ENCODE results near the gene GARNL3.
A peak's percentile ranks its signal among the peaks of the same experiment; 100 is the strongest.

The GARNL3 gene

DNA sequence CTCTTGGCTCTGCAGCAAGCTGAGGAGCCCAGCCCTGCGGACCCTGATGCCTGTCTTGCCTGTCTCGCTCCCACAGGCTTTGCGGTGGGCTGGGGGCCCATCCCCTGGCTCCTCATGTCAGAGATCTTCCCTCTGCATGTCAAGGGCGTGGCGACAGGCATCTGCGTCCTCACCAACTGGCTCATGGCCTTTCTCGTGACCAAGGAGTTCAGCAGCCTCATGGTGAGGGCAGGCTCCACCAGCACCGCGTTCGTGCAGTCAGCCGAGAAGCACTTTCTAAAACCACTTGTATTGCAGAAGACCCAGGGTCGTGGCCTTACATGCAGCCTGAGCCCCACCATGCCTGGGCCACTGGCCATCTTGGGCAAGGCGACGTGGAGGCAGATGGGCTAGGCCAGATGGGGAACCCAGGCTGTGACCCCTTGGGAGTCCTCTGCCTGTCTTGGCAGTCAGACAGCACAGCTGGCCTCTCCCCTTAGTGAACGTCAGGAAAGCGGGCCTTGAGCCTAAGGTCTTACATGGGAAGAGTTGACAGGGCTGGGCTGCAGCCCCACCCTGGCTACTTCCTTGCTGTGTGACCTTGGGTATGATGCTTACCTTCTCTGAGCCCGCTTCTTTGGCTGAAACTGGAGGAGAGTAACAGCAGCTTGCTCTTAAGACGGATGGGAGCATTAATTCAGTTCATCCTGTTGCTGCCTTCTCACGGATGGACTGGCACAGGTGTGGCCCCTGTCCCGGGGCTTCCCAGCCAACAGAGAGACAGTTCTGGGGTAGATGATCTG is 141.0 kb downstream of the GARNL3 start:
- DNase-seq (ENCODE audit: low read depth in 2 of 2), result no peak

DNA sequence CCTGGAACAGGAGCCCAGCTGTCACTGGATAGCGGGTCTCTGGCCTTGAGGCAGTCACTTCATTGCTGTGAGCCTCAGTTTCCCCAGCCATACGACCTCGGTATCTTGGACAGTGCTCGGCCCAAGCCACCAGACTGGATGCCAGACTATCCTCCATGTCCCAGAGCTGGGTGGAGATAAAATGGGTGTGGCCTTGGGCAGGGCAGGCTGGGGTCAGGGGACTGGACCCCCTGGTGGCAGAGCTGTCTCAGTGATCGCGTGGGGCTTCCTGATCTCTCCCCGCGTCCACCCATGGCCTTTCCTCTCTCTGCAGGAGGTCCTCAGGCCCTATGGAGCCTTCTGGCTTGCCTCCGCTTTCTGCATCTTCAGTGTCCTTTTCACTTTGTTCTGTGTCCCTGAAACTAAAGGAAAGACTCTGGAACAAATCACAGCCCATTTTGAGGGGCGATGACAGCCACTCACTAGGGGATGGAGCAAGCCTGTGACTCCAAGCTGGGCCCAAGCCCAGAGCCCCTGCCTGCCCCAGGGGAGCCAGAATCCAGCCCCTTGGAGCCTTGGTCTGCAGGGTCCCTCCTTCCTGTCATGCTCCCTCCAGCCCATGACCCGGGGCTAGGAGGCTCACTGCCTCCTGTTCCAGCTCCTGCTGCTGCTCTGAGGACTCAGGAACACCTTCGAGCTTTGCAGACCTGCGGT is 142.4 kb downstream of the GARNL3 start:
- DNase-seq (ENCODE audit: low read depth in 2 of 2), result no peak

DNA sequence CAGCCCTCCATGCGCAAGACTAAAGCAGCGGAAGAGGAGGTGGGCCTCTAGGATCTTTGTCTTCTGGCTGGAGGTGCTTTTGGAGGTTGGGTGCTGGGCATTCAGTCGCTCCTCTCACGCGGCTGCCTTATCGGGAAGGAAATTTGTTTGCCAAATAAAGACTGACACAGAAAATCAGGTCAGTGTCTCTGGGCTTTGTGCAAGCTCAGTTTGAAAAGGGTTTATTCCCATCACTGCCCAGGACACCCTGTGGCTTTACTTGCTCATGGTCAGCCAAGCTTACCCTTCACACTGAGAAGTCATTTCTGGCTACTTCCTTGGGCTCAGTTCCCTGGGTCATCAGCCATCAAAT is 142.9 kb downstream of the GARNL3 start:
- no peak for DNase-seq (ENCODE audit: low read depth in 2 of 2)

DNA sequence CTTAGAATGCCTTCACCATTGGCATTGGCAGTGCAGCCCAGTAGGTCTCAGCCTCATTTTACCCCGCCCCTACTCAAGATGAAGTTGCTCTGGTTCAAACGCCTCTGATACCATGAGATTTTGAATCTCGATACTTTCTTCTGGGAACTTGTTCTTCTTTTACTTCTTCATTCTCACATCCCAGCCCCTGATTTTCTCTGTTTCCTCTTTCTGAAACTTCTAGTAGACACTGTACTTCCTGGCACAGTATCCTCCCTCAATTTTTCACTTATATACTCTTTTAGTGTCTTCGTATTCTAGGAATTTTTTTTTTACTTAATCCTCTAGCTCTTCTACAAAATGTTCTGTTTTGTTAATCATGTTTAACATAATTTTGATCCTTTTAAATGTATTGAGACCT is 146.5 kb downstream of the GARNL3 start:
- DNase-seq (ENCODE audit: low read depth in 2 of 2), result no peak

DNA sequence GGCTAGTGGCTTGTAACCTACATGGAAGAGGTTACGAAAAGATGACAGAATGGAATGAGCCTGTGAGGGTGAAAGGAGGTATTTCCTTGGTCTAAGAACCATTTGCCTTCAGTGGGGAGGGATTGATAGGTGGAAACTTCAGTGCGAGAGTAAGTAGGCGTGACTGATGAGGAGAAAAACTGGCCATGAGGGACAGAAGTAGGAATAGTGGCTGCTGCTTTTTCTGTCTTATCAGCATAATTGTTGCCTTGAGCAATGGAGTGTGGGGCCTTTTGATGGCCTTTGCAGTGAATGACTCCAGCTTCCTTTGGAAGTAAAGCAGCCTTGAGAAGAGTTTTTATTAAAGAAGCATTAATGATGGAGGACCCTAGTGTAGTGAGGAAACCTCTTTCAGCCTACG is 150.6 kb downstream of the GARNL3 start:
- no peak for DNase-seq (ENCODE audit: low read depth in 2 of 2)

DNA sequence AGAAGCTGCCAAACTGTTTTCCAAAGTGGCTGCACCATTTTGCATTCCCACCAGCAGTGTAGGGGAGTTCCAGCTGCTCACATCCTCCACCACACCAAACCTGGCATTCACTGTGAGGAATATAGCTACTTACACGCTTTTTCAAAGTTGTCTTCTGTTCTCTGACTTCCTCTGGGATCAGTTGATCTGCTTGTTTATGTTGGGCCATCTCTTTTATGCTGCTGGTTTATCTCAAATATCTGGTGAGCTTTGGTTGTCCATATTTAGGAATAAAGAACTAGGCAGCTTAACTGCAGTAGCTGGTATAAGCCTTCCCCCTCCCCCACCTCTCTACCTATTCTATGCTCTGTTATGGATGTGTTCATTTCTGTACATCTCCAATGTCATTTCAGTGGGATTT is 151.1 kb downstream of the GARNL3 start:
- DNase-seq (ENCODE audit: low read depth in 2 of 2), result no peak

DNA sequence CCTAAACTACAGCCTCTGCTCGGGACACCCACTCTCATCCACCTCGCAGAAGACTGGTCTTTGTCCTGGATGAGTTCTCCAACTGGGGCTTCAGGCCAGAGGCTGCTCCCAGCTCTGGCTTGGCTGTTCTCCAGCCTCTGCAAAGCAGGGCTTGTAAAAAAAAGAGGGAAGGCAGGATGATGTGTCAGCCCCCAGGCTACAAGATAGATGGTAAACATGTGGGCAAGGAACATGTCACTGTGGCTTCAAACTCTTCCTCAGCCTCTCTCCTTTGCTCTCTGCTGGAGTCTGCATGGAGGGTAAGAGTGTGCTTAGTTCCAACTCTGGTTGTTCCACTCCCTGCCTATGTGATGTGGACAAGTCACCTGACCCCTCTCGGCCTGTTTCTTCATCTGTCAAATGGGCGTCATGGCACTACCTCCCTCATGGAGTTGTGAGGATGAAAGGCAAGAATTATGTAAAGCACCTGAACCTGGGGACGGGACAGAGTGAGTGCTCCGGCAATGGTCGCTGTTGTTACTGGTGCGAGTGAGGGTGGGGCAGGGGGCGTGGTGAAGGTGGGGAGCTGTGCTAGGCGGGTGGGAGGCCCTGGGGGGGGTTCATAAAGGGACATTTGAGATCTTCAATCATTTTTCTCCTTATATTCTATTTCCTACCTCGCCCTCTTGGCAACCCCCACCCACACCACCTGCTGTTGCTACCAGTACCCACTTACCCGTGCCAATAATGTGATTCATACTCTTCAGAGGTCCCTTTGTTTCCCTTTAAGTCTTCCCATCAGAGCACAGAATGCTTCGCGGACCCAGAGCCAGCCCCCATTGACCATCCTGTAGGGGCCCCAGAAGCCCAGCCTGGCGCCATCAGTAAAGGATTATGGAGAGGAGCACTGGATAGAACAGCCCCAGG is 152.8 kb downstream of the GARNL3 start:
- DNase-seq (ENCODE audit: low read depth in 2 of 2), result no peak

DNA sequence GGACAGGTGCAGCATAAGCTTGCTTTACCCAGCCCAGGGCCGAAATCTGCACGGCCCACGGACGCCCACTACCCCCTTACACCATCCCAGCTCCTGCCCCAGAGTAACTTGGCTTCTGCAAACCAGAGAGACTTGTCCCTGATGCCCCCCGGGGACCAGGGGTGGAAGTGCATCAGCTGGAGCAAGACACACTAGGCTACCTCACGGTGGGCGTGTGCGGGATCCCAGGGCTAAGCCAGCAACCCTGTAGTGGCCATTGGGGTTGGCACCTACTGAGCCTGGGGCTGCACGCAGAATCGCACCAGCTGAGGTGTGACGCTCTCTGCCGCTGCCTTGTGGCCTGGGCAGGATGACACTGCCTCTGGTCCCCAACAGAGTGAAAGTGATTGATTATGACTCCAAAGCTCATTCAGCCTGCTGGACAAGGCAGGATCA is 153.5 kb downstream of the GARNL3 start:
- no peak for DNase-seq (ENCODE audit: low read depth in 2 of 2)

DNA sequence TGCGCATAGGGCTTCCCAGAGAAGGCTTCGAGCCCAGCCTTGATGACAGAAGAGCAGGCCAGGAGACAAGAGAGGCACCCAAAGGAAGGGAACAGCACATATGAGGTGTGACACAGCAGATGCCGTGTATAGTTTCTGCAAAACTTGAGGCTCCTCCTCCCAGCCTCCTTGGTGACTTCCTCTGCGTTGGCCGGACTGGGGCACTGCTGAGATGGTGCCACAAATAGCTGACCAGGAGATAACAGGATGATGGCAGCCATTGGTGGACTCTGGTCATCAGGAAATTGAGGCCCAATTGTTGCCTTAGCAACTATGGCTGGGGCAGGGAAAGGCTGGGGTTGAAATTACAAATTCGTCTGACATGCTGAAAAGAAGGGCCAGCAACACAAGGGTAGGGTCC is 154.8 kb downstream of the GARNL3 start:
- no peak for DNase-seq (ENCODE audit: low read depth in 2 of 2)

DNA sequence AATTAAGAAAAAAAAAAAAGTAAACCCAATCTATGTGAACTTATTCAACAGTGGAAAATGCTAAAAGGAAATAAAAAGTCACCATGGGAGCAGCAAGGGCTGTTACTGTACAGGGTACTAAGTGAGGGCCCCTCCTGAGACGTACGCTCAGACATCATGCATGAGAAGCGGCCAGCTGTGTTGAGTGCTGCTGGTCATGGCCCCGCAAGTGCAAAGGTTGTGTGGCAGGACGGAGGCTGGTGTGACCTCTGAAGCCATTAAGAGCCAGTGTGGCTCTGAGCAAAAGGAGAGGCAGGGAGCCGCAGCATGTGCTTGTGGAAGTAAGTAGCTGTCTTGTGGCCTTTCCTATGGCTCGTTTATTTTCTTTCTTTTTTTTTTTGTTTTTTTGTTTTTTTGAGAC is 156.5 kb downstream of the GARNL3 start:
- no peak for DNase-seq (ENCODE audit: low read depth in 2 of 2)

DNA sequence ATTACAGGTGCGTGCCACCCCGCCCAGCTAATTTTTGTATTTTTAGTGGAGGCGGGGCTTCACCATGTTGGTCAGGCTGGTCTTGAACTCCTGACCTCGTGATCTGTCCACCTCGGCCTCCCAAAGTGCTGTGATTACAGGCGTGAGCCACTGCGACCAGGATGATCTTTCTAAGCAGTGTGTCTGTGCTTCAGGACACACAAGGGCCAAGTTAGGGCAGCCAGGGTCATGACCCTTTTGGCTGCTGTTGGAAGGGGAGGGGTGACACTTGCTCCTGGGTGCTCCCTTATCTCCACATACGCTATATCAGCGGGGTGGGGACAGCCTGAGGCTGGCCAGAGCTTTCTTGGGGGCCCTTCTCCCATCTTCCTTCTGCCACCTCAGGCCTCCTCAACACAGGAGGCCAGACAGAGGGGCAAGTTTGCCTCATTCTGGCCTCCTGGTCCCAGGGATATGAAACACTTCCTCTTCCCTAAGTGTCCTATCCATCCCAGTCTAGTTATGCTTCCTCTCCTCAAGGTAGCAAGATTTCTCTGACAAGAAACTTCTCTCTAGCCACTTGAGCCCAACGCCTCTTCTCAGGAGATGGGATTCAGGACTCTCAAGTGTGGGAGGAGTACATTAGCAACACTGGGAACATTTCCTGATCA is 157.7 kb downstream of the GARNL3 start:
- no peak for DNase-seq (ENCODE audit: low read depth in 2 of 2)

DNA sequence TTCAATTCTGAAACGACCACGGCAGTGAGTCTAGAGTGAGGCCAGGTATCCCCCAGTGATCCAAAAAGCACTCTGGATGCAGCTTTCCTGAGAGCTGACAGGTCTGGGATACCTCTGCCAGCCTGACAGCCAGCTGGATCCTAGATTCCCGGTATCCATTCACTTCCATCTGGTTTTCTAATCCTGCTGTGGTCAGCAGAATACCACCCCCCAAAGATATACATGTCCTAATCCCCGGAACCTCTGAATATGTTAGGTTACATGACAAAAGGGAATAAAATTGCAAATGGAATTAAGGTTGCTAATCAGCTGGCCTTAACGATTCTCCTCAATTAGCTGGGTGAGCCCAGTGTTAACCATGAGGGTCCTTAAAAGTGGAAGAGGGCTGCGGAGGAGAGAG is 158.2 kb downstream of the GARNL3 start:
- no peak for DNase-seq (ENCODE audit: low read depth in 2 of 2)

DNA sequence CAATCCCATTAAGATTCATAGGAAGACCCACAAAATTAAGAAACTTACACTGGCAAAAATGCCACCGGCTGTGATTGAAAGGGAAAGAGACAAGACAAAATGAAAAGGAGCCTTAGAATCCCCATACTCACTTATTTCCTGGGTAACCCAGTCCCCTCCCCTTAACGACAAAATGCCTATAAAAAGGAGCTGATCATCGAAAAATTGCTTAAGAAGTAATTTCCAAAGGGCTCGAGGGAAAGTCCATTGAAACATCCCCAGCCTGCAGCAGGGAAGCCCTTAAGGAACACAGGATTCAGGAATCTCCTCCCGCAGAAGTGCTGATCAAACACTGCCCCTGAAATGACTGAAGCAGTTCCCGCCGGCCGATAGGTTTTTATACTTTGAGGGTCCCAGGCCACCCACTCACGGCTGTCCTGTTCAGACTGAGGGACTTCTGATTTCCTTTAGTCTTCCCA is 158.9 kb downstream of the GARNL3 start:
- DNase-seq (ENCODE audit: low read depth in 2 of 2), result no peak

DNA sequence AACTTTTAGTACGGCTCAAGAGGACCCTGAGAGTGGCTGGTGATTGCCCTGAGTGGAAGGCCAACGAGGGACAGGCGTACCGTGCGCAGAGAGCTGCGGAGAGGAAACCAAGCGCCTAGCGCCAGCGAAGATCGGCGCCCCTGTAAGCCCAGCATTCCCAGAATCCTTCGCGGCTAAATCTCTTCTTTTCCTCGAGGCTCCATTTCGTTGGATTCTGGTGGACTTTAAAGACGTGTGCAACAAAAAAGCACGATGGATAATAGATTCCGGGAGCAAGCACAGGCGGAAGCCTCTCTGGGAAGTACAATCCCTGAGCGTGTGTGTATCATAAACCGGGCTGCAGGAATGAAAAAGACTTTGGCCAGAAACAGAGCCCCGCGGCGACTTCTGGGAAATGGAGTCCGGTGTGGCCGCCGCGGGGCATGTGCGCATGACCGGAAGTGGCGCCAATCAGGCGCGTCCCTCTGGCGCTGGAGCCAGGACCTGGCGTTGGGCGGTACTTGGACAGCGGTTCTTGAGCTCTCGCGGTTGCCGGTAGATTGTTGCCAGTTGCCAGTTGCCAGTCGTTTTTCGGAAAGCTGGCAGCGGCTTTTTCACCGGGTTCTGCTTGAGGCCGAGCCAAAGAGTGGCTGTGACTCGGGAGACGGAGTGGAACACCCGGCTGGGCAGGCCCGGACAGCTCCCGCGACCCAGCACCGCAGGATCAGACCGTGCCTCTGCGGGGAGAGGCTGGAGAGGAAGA is 159.5 kb downstream of the GARNL3 start, which contains the start of gene ZNF79:
ZNF79 (plus strand) TSS at position 449 of the 742 bp plus-strand sequence. CDS start 406 bp downstream, outside the sequence.
- DNase-seq (ENCODE audit: low read depth in 2 of 2), result peak; percentile 81 to 82

DNA sequence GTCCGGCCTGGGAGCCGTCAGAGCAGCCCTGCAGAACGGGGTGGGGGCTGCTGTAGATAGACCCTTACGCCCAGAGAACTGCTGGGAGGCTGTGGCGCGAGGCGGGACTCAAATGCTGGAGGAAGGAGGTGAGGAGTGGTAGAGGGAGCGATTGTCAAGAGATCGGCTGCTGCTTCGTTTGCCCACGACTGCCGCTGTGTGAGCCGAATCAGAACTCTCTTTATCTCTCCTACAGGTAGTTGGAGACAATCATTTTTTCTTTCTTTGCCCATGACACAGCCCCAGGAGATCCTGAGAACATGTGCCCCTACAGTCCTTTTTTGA is 160.1 kb downstream of the GARNL3 start:
- peak in 1 of 2 donors; percentile 14 for DNase-seq (ENCODE audit: low read depth in 2 of 2)

DNA sequence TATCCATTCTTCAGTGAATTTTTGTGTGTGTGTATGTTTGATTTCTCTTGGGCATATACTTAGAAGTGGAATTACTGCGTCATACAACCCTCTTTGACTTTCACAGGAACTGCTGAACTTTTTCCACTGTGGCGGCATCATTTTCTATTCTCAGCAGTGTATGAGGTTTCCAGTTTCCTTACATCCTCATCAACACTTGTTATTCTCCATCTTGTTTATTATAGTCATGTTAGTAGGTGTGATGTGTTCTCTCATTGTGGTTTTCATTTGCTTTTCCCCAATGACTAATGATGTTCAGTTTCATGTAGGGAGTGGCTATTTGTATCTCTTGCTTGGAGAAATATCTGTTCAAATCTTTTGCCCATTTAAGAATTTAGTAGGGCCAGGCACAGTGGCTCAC is 162.2 kb downstream of the GARNL3 start:
- no peak for DNase-seq (ENCODE audit: low read depth in 2 of 2)

DNA sequence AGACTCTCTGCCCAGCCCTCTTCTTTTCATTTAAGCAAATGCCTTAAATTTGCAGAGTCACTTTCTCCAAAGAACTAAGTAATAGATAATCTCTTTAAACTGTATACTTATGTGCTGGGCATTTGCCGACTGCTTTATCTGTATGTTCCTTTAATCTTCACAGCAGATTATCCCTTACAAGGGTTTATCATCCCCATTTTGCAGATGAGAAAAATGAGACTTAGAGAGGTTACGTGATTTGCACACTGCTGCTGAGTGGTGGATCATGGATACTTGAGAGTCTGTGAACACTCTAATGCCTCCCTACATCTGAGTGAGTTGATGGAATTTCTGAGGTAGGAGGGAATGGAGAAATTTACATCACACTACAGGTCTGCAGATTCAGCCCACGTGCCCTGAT is 163.8 kb downstream of the GARNL3 start:
- no peak for DNase-seq (ENCODE audit: low read depth in 2 of 2)

DNA sequence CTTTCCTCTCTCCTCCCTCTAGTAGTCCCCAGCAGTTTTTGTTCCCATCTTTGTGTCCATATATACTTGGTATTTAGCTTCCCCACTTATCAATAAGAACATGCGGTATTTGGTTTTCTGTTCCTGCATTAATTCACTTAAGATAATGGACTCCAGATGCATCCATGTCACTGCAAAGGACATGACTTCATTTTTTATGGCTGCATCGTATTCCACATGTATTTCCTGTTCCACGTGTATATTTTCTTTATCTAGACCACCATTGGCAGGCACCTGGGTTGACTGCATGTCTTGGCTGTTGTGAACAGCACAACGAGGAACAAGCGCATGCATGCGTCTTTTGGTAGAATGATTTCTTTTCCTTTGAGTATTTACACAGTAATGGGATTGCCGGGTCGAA is 165.8 kb downstream of the GARNL3 start:
- no peak for DNase-seq (ENCODE audit: low read depth in 2 of 2)

DNA sequence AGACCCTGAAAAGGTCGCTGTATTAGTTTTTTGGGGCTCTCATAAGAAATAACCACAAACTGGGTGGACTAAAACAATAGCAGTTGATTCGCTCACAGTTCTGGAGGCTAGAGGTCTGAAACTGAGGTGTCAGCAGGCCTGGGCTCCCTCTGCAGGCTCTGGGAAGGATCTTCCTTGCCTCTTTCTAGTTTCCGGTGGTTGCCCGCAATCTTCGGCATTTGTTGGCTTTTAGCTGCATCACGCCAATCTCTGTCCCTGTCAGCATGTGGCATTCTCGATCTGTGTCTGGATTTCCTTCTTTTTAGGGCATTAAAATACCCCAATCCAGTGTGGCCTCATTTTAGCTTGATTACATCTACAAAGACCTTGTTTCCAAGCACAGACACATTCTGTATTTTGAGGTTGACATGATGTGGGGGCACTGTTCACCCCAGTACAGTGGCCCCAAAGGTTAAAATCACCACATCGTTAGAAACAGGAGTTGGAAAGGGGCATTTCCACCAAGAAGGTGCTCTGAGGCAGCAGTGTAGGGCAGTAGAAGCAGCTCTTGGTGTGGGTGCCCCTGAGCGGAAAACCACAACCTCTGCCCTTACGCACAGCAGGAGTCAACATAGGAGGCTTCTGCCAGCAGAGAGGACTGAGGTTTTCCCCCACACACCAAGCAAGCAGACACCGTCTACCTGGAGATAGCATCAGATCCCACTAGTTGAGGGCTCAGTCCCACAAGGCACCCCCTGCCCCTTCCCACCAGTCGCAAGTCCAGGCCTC is 173.1 kb downstream of the GARNL3 start:
- no peak for DNase-seq (ENCODE audit: low read depth in 2 of 2)

DNA sequence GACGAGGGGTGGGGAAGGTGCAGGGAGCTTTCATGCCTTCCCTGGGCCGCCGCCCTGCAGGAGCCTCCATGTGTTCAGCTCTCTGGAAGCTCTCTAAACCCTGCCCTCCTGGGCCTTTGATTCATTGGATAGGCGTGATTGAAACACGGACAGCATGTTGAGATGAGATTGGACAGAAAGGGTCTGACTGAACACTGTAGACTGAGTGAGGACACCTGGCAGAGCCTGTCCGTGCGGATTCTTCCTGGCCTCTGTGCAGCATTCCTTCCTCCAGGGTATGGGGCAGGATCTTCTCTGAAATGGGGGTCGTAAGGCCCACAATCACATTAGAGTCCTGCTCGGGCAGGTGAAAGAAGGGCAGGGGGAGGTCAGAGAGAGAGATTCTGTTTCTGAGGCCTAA is 173.8 kb downstream of the GARNL3 start:
- DNase-seq (ENCODE audit: low read depth in 2 of 2), result no peak

All from stimulated activated CD8-positive, alpha-beta memory T cell treated with anti-CD3 and anti-CD28 coated beads, Interleukin-7, amount 100 ng/mL, for 1 hour (primary cell).